Type B pancreatic cell (in vitro differentiated cells): ENCODE data around the gene KLF15. TPM values are rescaled to one million over a fixed set of nuclear protein-coding genes. Genes with fewer than 3 reads are reported as not detected.

Experiments used
- total RNA-seq: library from RNA; stranded (reverse); gene quantifications from 2 replicates; pipeline ENCODE4 v1.2.1, GENCODE V29; 2021; ENCODE audit warnings: low replicate concordance

The KLF15 gene
- total RNA-seq, 1 donor from 2014 or later, result 7.9 TPM

Other genes with a start within 250 kb of the KLF15 start
- gene ALDH1L1, start 176.8 kb downstream of the KLF15 start, total RNA-seq, result 5.0 and 10.2 TPM in 2 replicates
- 4.3 TPM in 1 of 2 replicates, not detected in the other for gene CFAP100, start 37.5 kb upstream of the KLF15 start, total RNA-seq
- 29.0 and 30.0 TPM in 2 replicates for gene ZXDC, start 118.5 kb upstream of the KLF15 start, total RNA-seq
- not detected in 2 replicates for gene UROC1, start 160.4 kb upstream of the KLF15 start, total RNA-seq
- gene CHST13, start 166.7 kb upstream of the KLF15 start, total RNA-seq, result 0.31 and 0.67 TPM in 2 replicates
- gene C3orf22, start 201.5 kb upstream of the KLF15 start, total RNA-seq, result not detected in 2 replicates